C4-2B (cell line): ENCODE results near the gene ABL2.

ENCODE experiments used
- ZFX ChIP-seq: fragments of 450-650 bp; IDR thresholded peaks from 2 replicates; pipeline ENCODE4 v1.6.1; 2017
- TF ChIP-seq, protein P1 (sequence below): fragments of 450-650 bp; conservative IDR thresholded peaks from 2 replicates; pipeline ENCODE4 v1.5.1; 2017; ENCODE audit warnings: mild to moderate bottlenecking

DNA sequence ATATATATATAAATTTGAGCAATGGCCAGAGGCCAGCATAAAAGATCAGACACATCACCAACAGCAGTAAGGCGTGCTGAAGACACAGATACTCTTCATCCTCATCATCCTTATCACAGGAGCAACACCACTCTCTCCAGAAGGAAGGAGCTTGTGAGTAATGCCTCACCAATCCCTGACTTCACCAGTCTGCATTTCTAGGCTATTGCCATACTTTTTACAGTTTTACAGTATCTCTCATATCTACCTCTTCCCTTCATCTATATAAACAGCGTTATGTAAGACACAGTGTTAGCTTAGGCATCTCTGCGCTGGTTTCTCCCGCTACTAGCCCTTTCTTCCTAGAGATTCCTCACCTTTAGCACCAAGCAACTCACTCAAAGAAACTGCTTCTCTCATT is 2.4 kb upstream of the ABL2 start:
- TF ChIP-seq, protein P1, sequence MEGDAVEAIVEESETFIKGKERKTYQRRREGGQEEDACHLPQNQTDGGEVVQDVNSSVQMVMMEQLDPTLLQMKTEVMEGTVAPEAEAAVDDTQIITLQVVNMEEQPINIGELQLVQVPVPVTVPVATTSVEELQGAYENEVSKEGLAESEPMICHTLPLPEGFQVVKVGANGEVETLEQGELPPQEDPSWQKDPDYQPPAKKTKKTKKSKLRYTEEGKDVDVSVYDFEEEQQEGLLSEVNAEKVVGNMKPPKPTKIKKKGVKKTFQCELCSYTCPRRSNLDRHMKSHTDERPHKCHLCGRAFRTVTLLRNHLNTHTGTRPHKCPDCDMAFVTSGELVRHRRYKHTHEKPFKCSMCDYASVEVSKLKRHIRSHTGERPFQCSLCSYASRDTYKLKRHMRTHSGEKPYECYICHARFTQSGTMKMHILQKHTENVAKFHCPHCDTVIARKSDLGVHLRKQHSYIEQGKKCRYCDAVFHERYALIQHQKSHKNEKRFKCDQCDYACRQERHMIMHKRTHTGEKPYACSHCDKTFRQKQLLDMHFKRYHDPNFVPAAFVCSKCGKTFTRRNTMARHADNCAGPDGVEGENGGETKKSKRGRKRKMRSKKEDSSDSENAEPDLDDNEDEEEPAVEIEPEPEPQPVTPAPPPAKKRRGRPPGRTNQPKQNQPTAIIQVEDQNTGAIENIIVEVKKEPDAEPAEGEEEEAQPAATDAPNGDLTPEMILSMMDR: no peak
- TF ChIP-seq ZFX: no peak
